HFFc6 (cell line): ENCODE measurements around the gene STX5. TPM values are rescaled to one million over a fixed set of nuclear protein-coding genes. Genes with fewer than 3 reads are reported as not detected.
"Not testable (repeated sequence)": the region's sequence is repeated elsewhere in the genome, so short reads cannot be mapped to it uniquely, and the experiment has no call there.

Source experiments
- DNase-seq: peaks from one replicate; pipeline ENCODE4 v3.0.0-alpha.2; 2018
- H3K27ac Mint-ChIP-seq: 2 replicates; pipeline ENCODE4 v1.8.0; 2020; ENCODE audit warnings: mild to moderate bottlenecking, mixed read lengths
- H3K27me3 Mint-ChIP-seq: 2 replicates; pipeline ENCODE4 v1.8.0; 2021; ENCODE audit warnings: mild to moderate bottlenecking, moderate library complexity, mixed read lengths; ENCODE audit not compliant: insufficient read depth
- H3K36me3 Mint-ChIP-seq: 2 replicates; pipeline ENCODE4 v1.8.0; 2021; ENCODE audit warnings: low read depth, mixed read lengths
- H3K4me1 Mint-ChIP-seq: 2 replicates; pipeline ENCODE4 v1.8.0; 2020; ENCODE audit warnings: low read depth, mixed read lengths
- H3K4me3 Mint-ChIP-seq: 2 replicates; pipeline ENCODE4 v1.8.0; 2020; ENCODE audit warnings: mild to moderate bottlenecking, moderate library complexity, mixed read lengths
- H3K9me3 Mint-ChIP-seq: 2 replicates; pipeline ENCODE4 v1.8.0; 2020; ENCODE audit warnings: mild to moderate bottlenecking, mixed read lengths
- total RNA-seq, 6 experiments: library from RNA; stranded (reverse); fragmentation: NEBNext Ultra II Directional; extraction: Animal tissue kit (Norgen Biotek cat#: 25700); gene quantifications; 2 replicates in 1 of 6; 3 replicates in 5 of 6; pipeline ENCODE4 v1.2.3, GENCODE V29; 2021
- TF ChIP-seq, protein P1 (sequence below): fragments of 200-600 bp; sonication (generic); IDR thresholded peaks from 2 replicates; pipeline ENCODE4 v1.5.0; 2021; ENCODE audit warnings: antibody characterized with exemption, mild to moderate bottlenecking

The STX5 gene
- total RNA-seq, 6 experiments from 2014 or later, result 41.4 to 54.6 (median 47.8) TPM

DNA sequence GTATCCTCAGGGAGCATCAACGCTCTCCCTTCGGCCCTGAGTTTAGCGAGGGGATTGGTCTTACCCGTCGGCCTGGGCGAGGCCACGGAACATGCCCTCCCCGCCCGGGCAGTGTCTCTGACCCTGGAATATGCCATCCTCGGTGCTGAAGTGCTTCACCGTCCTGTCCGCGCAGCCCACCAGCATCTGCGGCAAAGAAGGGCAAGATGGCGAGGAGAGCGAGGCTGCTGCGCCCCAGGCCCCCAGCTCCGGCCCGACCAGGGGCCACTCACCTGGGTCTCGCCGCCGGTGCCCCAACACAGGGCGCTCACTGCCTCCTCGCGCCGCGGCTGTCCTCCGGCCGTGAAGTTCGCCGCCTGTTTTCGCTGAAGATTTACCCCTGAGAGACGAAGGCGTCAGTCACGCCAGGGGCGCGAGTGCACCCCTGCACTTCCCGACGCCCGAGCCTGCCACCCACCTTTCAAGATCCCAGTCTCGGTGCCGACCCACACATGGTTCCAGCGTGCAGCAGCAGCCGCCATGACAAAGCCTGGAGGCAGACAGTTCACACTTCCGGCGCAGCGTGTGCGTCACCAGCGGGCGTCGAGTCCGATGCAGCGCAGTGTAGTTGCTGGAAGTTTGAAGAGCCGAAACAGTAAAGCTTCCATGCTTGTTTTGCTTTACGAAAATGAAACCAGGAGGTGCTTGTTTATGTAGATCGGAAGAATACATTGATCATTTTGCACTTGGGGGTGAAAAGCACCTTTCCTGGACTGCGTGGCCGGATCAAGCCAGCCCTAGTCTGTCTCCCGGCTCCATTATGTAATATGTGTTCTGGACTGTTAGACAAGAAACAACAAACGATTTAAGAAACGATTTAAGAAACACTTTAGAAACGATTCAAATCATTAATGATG, 7.4 kb upstream of the STX5 start, which contains the start of gene WDR74:
TSS of gene WDR74 (minus strand) at position 541 of the 896 bp plus-strand sequence. CDS start at position 521, 20 bp downstream.
- Mint-ChIP-seq H3K9me3 (no peaks in the 10 kb centered on the region), H3K27ac (no peak within 1 kb of the TSS), H3K27me3 (peaks cover 10% of the 10 kb centered on the region), H3K4me1 (peaks cover 35% of the 10 kb centered on the region), H3K36me3 (peaks cover 21% of the 10 kb centered on the region), H3K4me3 (no peak within 1 kb of the TSS)
- peak; percentile 90 for DNase-seq
- TF ChIP-seq, protein P1, sequence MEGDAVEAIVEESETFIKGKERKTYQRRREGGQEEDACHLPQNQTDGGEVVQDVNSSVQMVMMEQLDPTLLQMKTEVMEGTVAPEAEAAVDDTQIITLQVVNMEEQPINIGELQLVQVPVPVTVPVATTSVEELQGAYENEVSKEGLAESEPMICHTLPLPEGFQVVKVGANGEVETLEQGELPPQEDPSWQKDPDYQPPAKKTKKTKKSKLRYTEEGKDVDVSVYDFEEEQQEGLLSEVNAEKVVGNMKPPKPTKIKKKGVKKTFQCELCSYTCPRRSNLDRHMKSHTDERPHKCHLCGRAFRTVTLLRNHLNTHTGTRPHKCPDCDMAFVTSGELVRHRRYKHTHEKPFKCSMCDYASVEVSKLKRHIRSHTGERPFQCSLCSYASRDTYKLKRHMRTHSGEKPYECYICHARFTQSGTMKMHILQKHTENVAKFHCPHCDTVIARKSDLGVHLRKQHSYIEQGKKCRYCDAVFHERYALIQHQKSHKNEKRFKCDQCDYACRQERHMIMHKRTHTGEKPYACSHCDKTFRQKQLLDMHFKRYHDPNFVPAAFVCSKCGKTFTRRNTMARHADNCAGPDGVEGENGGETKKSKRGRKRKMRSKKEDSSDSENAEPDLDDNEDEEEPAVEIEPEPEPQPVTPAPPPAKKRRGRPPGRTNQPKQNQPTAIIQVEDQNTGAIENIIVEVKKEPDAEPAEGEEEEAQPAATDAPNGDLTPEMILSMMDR, result 0 out of 2 replicates have a peak, but pooled peaks have one; percentile 9

DNA sequence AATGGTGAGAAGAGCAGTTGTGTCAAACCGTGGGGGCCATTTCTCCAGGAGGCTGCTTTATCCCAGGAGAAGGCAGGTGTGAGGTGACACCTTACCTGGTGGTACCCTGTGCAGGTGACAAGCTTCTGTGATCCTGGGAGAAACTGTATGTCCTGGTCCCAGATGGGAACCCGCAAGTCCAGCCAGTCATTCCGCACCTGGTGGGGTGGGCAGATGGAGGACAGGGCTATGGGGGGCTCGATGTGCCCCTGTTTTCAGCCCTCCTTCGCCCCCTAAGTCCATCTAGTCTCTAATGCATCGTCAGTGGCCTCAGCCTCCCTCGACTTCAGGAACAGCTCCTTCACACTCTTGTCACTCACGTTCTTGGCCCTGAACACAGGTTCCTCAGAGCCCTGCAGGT, 3.5 kb upstream of the STX5 start:
- TF ChIP-seq, protein P1, result no peak
- Mint-ChIP-seq H3K36me3 (peaks cover 32% of the 10 kb centered on the region), H3K27ac (no peak overlapping the region), H3K27me3 (peaks cover 17% of the 10 kb centered on the region), H3K4me3 (no peak overlapping the region), H3K4me1 (peaks cover 47% of the 10 kb centered on the region), H3K9me3 (no peaks in the 10 kb centered on the region)
- DNase-seq, result no peak

DNA sequence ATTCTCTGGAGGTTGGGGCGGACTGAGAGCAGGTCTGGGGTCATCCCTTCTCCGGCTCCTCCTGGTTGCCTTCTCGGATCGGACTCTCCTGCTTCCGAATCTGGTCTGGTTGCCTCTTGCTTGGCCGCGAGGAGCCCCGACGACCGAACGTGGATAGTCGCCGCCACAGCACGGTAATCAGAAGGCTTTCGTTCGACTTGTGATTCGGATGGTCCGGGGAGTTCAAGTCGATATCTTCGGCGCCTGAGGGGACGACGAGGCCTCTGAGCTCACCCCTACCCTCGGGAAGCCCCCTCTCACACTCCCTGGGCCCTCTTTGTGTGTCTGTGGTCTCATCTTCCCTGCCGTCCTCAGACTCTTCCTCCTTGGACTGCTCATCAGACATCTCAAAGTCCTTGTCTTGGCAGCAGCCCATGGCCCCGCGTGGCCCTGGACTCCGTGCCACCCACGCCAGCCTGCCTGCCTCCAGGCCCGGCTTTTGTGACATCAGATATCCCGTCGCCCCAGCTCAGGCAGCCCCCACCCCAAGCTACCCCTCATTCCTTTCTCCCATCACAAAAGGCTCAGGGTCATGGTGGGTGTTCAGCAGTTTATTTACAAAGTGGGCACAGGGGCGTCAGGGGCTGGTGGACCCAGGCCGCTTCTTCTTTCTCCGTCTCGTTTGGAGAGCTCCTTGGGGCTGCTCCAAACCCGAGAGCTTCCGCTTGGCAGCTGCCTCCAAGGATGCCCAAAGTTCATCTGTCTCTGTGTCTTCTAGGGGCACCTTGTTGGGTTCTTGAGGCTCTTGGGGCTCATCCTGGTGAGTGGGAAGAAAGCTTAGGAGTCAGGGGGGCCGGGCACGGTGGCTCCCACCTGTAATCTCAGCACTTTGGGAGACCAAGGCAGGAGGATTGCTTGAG, 734 bp upstream of the STX5 start, which contains the start of gene TEX54:
TSS of gene TEX54 (minus strand) at position 506 of the 899 bp plus-strand sequence.
- H3K36me3 Mint-ChIP-seq, result peaks cover 27% of the 10 kb centered on the region
- H3K27me3 Mint-ChIP-seq, result peaks cover 9% of the 10 kb centered on the region
- H3K9me3 Mint-ChIP-seq, result no peaks in the 10 kb centered on the region
- TF ChIP-seq, protein P1, result no peak
- H3K4me1 Mint-ChIP-seq, result peaks cover 39% of the 10 kb centered on the region
- peak within 1 kb of the TSS; percentile 99 for H3K27ac Mint-ChIP-seq
- H3K4me3 Mint-ChIP-seq, result peak within 1 kb of the TSS; percentile 95
- no peak for DNase-seq

DNA sequence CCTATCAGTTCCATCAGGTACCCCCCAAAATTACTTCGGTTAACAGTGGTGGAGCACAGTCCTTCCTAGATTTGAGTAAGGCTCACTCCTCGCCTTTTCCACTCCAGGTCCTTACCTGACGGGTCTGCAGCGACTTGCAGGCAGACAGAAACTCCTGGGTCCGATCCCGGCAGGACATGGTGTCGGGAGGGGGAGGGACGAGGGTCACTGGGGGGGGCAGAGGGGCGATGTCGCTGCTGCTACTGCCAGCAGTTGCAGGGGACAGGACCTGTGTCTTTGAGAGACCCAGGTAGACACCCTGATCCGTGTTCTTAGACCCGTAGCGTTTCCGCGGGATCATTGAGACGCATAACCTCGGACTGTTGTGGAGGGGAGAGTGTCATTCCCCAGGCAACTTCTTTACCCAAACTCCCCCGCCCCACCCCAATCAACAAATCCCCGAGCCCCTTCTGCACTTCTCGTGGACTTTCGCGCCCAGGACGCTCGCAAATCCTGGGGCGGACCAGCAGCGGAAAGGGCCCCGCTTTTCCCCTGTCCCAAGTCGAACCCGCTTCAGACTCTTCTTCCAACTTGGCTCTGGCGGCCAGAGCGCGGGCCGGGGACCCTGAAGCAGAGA, 839 bp downstream of the STX5 start:
- TF ChIP-seq, protein P1, result no peak
- Mint-ChIP-seq H3K27ac (peak overlapping the region; percentile 99), H3K4me1 (peaks cover 35% of the 10 kb centered on the region), H3K27me3 (peaks cover 7% of the 10 kb centered on the region), H3K36me3 (peaks cover 31% of the 10 kb centered on the region), H3K9me3 (no peaks in the 10 kb centered on the region), H3K4me3 (peak overlapping the region; percentile 95)
- no peak for DNase-seq

DNA sequence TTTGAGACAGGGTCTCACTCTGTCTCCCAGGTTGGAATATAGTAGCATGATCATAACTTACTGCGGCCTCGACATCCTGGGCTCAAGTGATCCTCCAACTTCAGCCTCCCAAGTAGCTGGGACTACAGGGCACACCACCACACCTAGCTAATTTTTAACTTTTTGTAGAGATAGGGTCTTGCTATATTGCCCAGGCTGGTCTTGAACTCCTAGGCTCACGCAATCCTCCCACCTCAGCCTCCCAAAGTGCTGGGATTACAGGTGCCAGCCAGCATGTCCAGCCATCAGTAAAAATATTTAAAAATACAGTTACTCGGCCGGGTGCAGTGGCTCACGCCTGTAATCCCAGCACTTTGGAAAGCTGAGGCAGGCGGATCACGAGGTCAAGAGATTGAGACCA, 3.7 kb downstream of the STX5 start:
- H3K4me1 Mint-ChIP-seq, result peaks cover 21% of the 10 kb centered on the region
- H3K27me3 Mint-ChIP-seq, H3K27ac Mint-ChIP-seq, H3K9me3 Mint-ChIP-seq, DNase-seq, H3K4me3 Mint-ChIP-seq: not testable (repeated sequence)
- peaks cover 34% of the 10 kb centered on the region for H3K36me3 Mint-ChIP-seq
